ENCODE results near the gene MYB. TPM values are rescaled to one million over a fixed set of nuclear protein-coding genes. Genes with fewer than 3 reads are reported as not detected.

MYB gene
- total RNA-seq, 4 donors from 2014 or later: 0.13 to 1.2 (median 0.93) TPM; not detected in 1

- 92 to 100% methylated on average over 3 to 6 of the region's 6 CpGs for WGBS, 2 donors (ENCODE audit: low coverage in 1 of 2)
- no peaks in the 10 kb centered on the region for H3K36me3 ChIP-seq
Observed at GRCh38 chr6:135217663-135218062, 36.6 kb downstream of the MYB start.

DNA sequence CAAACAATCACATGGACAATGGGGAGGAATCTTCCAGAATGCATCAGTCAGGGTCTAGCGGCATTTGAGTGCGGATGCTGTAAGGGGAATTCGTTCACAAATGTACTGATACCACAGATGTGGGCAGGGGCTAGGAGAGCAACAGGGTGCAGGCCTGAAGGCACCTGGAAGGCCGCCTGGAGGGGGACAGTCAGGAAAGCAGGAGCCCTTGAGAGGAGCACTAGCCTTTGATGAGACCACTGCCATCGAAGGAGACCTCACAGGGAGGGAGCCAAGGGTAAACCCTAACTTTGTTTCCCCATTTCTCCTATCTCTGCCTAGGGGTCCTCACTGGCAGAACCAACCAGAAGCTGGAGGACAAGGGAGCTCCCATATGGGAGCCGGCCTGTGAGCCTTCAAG, 38.2 kb downstream of the MYB start:
- Histone ChIP-seq H3K4me3 (no peak overlapping the region), H3K4me1 (no peaks in the 10 kb centered on the region), H3K9me3 (no peaks in the 10 kb centered on the region), H3K27me3 (no peaks in the 10 kb centered on the region), H3K27ac (no peak overlapping the region), H3K36me3 (no peaks in the 10 kb centered on the region)
- no peak for TF ChIP-seq CTCF (IDR thresholded peaks at IDR 0.05)
- TF ChIP-seq POLR2A (IDR thresholded peaks at IDR 0.05): no peak
- TF ChIP-seq EP300 (IDR thresholded peaks at IDR 0.05): no peak
- TF ChIP-seq POLR2AphosphoS5 (IDR thresholded peaks at IDR 0.05): no peak
- WGBS, 2 donors (ENCODE audit: low coverage in 1 of 2): 86 to 100% methylated on average over 3 to 6 of the region's 6 CpGs
- no peak for ATAC-seq

More at GRCh38 chr6:135217663-135218062, 36.6 kb downstream of the MYB start:
- no peaks in the 10 kb centered on the region for H3K27me3 ChIP-seq
- no peaks in the 10 kb centered on the region for H3K9me3 ChIP-seq
- TF ChIP-seq POLR2AphosphoS5 (IDR thresholded peaks at IDR 0.05): no peak
- no peak for TF ChIP-seq CTCF (IDR thresholded peaks at IDR 0.05)
- no peak for ATAC-seq
- H3K4me1 ChIP-seq: peaks cover 0 to under 1% (median under 1%) of the 10 kb centered on the region in 3 donors
- no peak overlapping the region for H3K27ac ChIP-seq
- no peak overlapping the region for H3K4me3 ChIP-seq

GRCh38 chr6:135221042-135221441, 39.9 kb downstream of the MYB start:
- no peak for ATAC-seq
- H3K4me3 ChIP-seq: no peak overlapping the region
- no peaks in the 10 kb centered on the region for H3K9me3 ChIP-seq
- no peaks in the 10 kb centered on the region for H3K4me1 ChIP-seq
- 78 to 90% methylated on average over 3 of the region's 3 CpGs for WGBS, 2 donors (ENCODE audit: low coverage in 1 of 2)
- no peaks in the 10 kb centered on the region for H3K27me3 ChIP-seq
- TF ChIP-seq EP300 (IDR thresholded peaks at IDR 0.05) (no peak), POLR2A (IDR thresholded peaks at IDR 0.05) (no peak), CTCF (IDR thresholded peaks at IDR 0.05) (no peak), POLR2AphosphoS5 (IDR thresholded peaks at IDR 0.05) (no peak)
- no peaks in the 10 kb centered on the region for H3K36me3 ChIP-seq
- H3K27ac ChIP-seq: no peak overlapping the region

GRCh38 chr6:135221505-135221904, 40.4 kb downstream of the MYB start:
- Histone ChIP-seq H3K27me3 (no peaks in the 10 kb centered on the region), H3K4me1 (no peaks in the 10 kb centered on the region), H3K36me3 (no peaks in the 10 kb centered on the region), H3K4me3 (no peak overlapping the region), H3K9me3 (no peaks in the 10 kb centered on the region), H3K27ac (no peak overlapping the region)
- 85% methylated on average over 1 of the region's 1 CpG; no CpG with 5 or more reads in 1 of the 2 donors for WGBS, 2 donors (ENCODE audit: low coverage in 1 of 2)
- no peak for ATAC-seq
- TF ChIP-seq EP300 (IDR thresholded peaks at IDR 0.05): no peak
- no peak for TF ChIP-seq POLR2A (IDR thresholded peaks at IDR 0.05)
- no peak for TF ChIP-seq POLR2AphosphoS5 (IDR thresholded peaks at IDR 0.05)
- no peak for TF ChIP-seq CTCF (IDR thresholded peaks at IDR 0.05)

- Histone ChIP-seq H3K4me1 (no peaks in the 10 kb centered on the region), H3K27ac (no peak overlapping the region), H3K9me3 (no peaks in the 10 kb centered on the region), H3K4me3 (no peak overlapping the region), H3K36me3 (no peaks in the 10 kb centered on the region), H3K27me3 (no peaks in the 10 kb centered on the region)
- WGBS, 2 donors (ENCODE audit: low coverage in 1 of 2): 83 to 85% methylated on average over 5 of the region's 5 CpGs
- ATAC-seq: no peak
- TF ChIP-seq EP300 (IDR thresholded peaks at IDR 0.05): no peak
- no peak for TF ChIP-seq POLR2AphosphoS5 (IDR thresholded peaks at IDR 0.05)
Observed at GRCh38 chr6:135222623-135223022, 41.5 kb downstream of the MYB start.
